PC-9 (cell line): ENCODE measurements around the gene C2CD3. TPM values are rescaled to one million over a fixed set of nuclear protein-coding genes. Genes with fewer than 3 reads are reported as not detected.

Experiments
- BruUV-seq: library from RNA; stranded (reverse); fragments of 400-500 nt; replicated peaks from 2 replicates; lab custom pipeline; 2021; lab: Mats Ljungman, UMichigan
- CTCF ChIA-PET: fragments of 300-600 bp; sonication (Branson Sonifier 250); formaldehyde crosslinking; loops from one replicate; lab custom pipeline; 2022; ENCODE audit warnings: antibody characterized with exemption; lab: Charles Lee
- POLR2A ChIA-PET: fragments of 300-600 bp; sonication (Branson Sonifier 250); formaldehyde crosslinking; loops from one replicate; lab custom pipeline; 2022; ENCODE audit warnings: antibody characterized with exemption; ENCODE audit not compliant: unreplicated experiment; lab: Charles Lee
- DNase-seq, 2 experiments: peaks; one replicate each; pipeline versions ENCODE4 v3.0.0 to v3.0.0-alpha.2; 2015 to 2022; ENCODE audit warnings: mixed read lengths in 1 of 2
- H2AFZ ChIP-seq: fragments of 200-600 bp; sonication (generic); 2 replicates; pipeline ENCODE4 v1.8.1; 2017; ENCODE audit warnings: antibody characterized with exemption
- H3F3A ChIP-seq: fragments of 200-600 bp; sonication (generic); 2 replicates; pipeline ENCODE4 v1.8.1; 2017; ENCODE audit warnings: antibody characterized with exemption, mild to moderate bottlenecking, low read depth; ENCODE audit not compliant: insufficient read depth
- H3K27ac ChIP-seq: fragments of 200-600 bp; sonication (generic); 2 replicates; pipeline ENCODE4 v1.6.1; 2016; ENCODE audit warnings: mixed run types
- H3K27me3 ChIP-seq: fragments of 200-600 bp; sonication (generic); 2 replicates; pipeline ENCODE4 v1.6.1; 2016; ENCODE audit warnings: low read depth, mixed run types; ENCODE audit not compliant: insufficient read depth
- H3K36me3 ChIP-seq: fragments of 200-600 bp; sonication (generic); 2 replicates; pipeline ENCODE4 v1.6.1; 2016; ENCODE audit warnings: low read depth, mixed run types
- H3K4me1 ChIP-seq: fragments of 200-600 bp; sonication (generic); replicated peaks from 2 replicates; pipeline ENCODE4 v1.6.1; 2016; ENCODE audit warnings: mixed run types; ENCODE audit not compliant: insufficient read depth
- H3K4me2 ChIP-seq: fragments of 200-600 bp; sonication (generic); 2 replicates; pipeline ENCODE4 v1.6.1; 2017; ENCODE audit warnings: mixed run types
- H3K4me3 ChIP-seq: fragments of 200-600 bp; sonication (generic); 2 replicates; pipeline ENCODE4 v1.6.1; 2016; ENCODE audit warnings: mixed run types
- H3K79me2 ChIP-seq: fragments of 200-600 bp; sonication (generic); 2 replicates; pipeline ENCODE4 v1.6.1; 2017; ENCODE audit warnings: low read depth, mixed run types
- H3K9me2 ChIP-seq: fragments of 200-600 bp; sonication (generic); 2 replicates; pipeline ENCODE4 v1.8.1; 2017; ENCODE audit warnings: mild to moderate bottlenecking; ENCODE audit not compliant: insufficient read depth
- H3K9me3 ChIP-seq: fragments of 200-600 bp; sonication (generic); 2 replicates; pipeline ENCODE4 v1.8.1; 2016; ENCODE audit warnings: low read depth; ENCODE audit not compliant: insufficient read depth
- H4K20me1 ChIP-seq: fragments of 200-600 bp; sonication (generic); 2 replicates; pipeline ENCODE4 v1.8.1; 2017; ENCODE audit not compliant: insufficient read depth
- CTCF ChIP-seq: fragments of 200-600 bp; sonication (generic); conservative IDR thresholded peaks from 2 replicates; pipeline ENCODE4 v1.6.1; 2017; ENCODE audit warnings: mixed run types, antibody characterized with exemption, mild to moderate bottlenecking, moderate library complexity
- EZH2 ChIP-seq: fragments of 200-600 bp; sonication (generic); IDR thresholded peaks from 2 replicates; pipeline ENCODE4 v1.8.0; 2017; ENCODE audit warnings: antibody characterized with exemption, low read depth
- intact Hi-C: fragments of 100-400 bp; cut with micrococcal nuclease; formaldehyde crosslinking; loops from one replicate; pipeline ENCODE4 v1.10.0; 2022; ENCODE audit not compliant: unreplicated experiment
- total RNA-seq: library from RNA; stranded (reverse); gene quantifications from 2 replicates; pipeline ENCODE4 v1.2.3, GENCODE V29; 2021

Gene C2CD3
- total RNA-seq, 1 experiment from 2014 or later: 50.0 TPM

- Histone ChIP-seq H4K20me1 (no peaks in the 10 kb centered on the region), H2AFZ (no peak overlapping the region), H3K4me2 (no peak overlapping the region), H3K4me1 (no peaks in the 10 kb centered on the region), H3K27ac (no peak overlapping the region), H3F3A (peaks cover 4% of the 10 kb centered on the region; the same call in 1 of the 2 replicates), H3K4me3 (no peak overlapping the region), H3K36me3 (no peaks in the 10 kb centered on the region), H3K9me2 (no peaks in the 10 kb centered on the region), H3K27me3 (no peaks in the 10 kb centered on the region), H3K79me2 (no peaks in the 10 kb centered on the region), H3K9me3 (no peaks in the 10 kb centered on the region)
- intact Hi-C loops: no loop called here
- ChIA-PET POLR2A (no interaction called here), CTCF (no interaction called here)
- DNase-seq: no peak
- BruUV-seq: no TSS peak
- TF ChIP-seq EZH2 (no peak), CTCF (no peak)
These were observed 160.2 kb downstream of the C2CD3 start for GRCh38 chr11:74010306-74011300.

GRCh38 chr11:74009675-74010305 is 161.0 kb downstream of the C2CD3 start:
- Histone ChIP-seq H3K4me2 (no peak overlapping the region), H3K27me3 (no peaks in the 10 kb centered on the region), H2AFZ (no peak overlapping the region), H3K27ac (no peak overlapping the region), H3K36me3 (no peaks in the 10 kb centered on the region), H3K9me2 (no peaks in the 10 kb centered on the region), H4K20me1 (no peaks in the 10 kb centered on the region), H3K4me1 (no peaks in the 10 kb centered on the region), H3F3A (peaks cover 4% of the 10 kb centered on the region; the same call in 1 of the 2 replicates), H3K9me3 (no peaks in the 10 kb centered on the region), H3K79me2 (no peaks in the 10 kb centered on the region), H3K4me3 (no peak overlapping the region)
- intact Hi-C loops: no loop called here
- CTCF ChIA-PET: no interaction called here
- POLR2A ChIA-PET: no interaction called here
- no TSS peak for BruUV-seq
- no peak for DNase-seq
- no peak for TF ChIP-seq EZH2
- TF ChIP-seq CTCF: no peak

- Histone ChIP-seq H3K27ac (no peak overlapping the region), H3K4me2 (no peak overlapping the region), H3K4me3 (no peak overlapping the region), H3F3A (peaks cover 4% of the 10 kb centered on the region; the same call in 1 of the 2 replicates), H2AFZ (no peak overlapping the region), H4K20me1 (no peaks in the 10 kb centered on the region), H3K9me3 (no peaks in the 10 kb centered on the region), H3K27me3 (no peaks in the 10 kb centered on the region), H3K4me1 (no peaks in the 10 kb centered on the region), H3K9me2 (no peaks in the 10 kb centered on the region), H3K79me2 (no peaks in the 10 kb centered on the region), H3K36me3 (no peaks in the 10 kb centered on the region)
- TF ChIP-seq EZH2: no peak
- TF ChIP-seq CTCF: no peak
- no peak for DNase-seq
- ChIA-PET POLR2A (no interaction called here), CTCF (no interaction called here)
- intact Hi-C loops: no loop called here
- BruUV-seq: no TSS peak
These were observed 161.6 kb downstream of the C2CD3 start for GRCh38 chr11:74009230-74009547.
